HCT116 (cell line): Measurements from ENCODE around the gene HAPLN2. TPM values are rescaled to one million over a fixed set of nuclear protein-coding genes. Genes with fewer than 3 reads are reported as not detected.

Experiments used
- ATAC-seq: fragments of 200-7000 bp; cut with Tn5 transposase; 2 replicates; pipeline ENCODE4 v1.9.1; 2020; ENCODE audit warnings: mild to moderate bottlenecking, moderate library complexity
- BruUV-seq: library from RNA; stranded (reverse); fragments of 400-500 nt; replicated peaks from 2 replicates; lab custom pipeline; 2021; lab: Mats Ljungman, UMichigan
- CTCF ChIA-PET: fragments of 300-600 bp; sonication (Branson Sonifier 250); formaldehyde crosslinking; loops from one replicate; lab custom pipeline; 2021; ENCODE audit warnings: antibody characterized with exemption; lab: Charles Lee
- POLR2A ChIA-PET: fragments of 300-600, 350-600 bp; sonication (Branson Sonifier 250); formaldehyde crosslinking; loops from one replicate; lab custom pipeline; 2021; ENCODE audit warnings: antibody characterized with exemption; lab: Charles Lee
- RAD21 ChIA-PET, 2 experiments: fragments of 300-600 bp; sonication (Branson Sonifier 250); formaldehyde crosslinking; loops; one replicate each; lab custom pipeline; 2023; ENCODE audit warnings: low total read pairs in 2 of 2; ENCODE audit not compliant: uncharacterized antibody in 2 of 2, unreplicated experiment in 2 of 2, low non-redundant PET in 1 of 2; lab: Charles Lee
- DNase-seq: peaks from one replicate; pipeline ENCODE4 v3.0.0-alpha.2; 2010; ENCODE audit warnings: low read depth, low spot score
- H2AFZ ChIP-seq: fragments of 200-600 bp; shearing (Covaris generic), sonication (generic); 2 replicates; pipeline ENCODE4 v1.6.1; 2017; ENCODE audit warnings: low read depth, mixed run types, mixed read lengths, antibody characterized with exemption, low read length; ENCODE audit not compliant: poor library complexity, severe bottlenecking
- H3K27ac ChIP-seq: 2 replicates; pipeline ENCODE4 v1.5.1; 2012; ENCODE audit warnings: low read depth, low read length
- H3K27me3 ChIP-seq: fragments of 200-600 bp; sonication (generic); 2 replicates; pipeline ENCODE4 v1.6.1; 2016; ENCODE audit warnings: mixed run types, low read length, mixed read lengths; ENCODE audit not compliant: insufficient read depth
- H3K36me3 ChIP-seq, 2 experiments: fragments of 200-500 bp in 1 of 2; fragments of 200-600 bp in 1 of 2; sonication (Bioruptor generic) in 1 of 2; sonication (generic) in 1 of 2; 2 replicates each; pipeline versions ENCODE4 v1.5.1 to v1.6.1; 2014 to 2016; ENCODE audit warnings: low read length in 2 of 2, inconsistent platforms in 1 of 2, mixed read lengths in 1 of 2, mixed run types in 1 of 2; ENCODE audit not compliant: insufficient read depth in 2 of 2, control insufficient read depth in 1 of 2
- H3K4me1 ChIP-seq, 2 experiments: fragments of 200-600 bp in 1 of 2; sonication (generic) in 1 of 2; 2 replicates each; pipeline versions ENCODE4 v1.5.1 to v1.6.1; 2012 to 2017; ENCODE audit warnings: low read length in 2 of 2, inconsistent platforms in 1 of 2, mild to moderate bottlenecking in 1 of 2, mixed read lengths in 1 of 2, mixed run types in 1 of 2, moderate library complexity in 1 of 2; ENCODE audit not compliant: insufficient read depth in 2 of 2, control insufficient read depth in 1 of 2
- H3K4me2 ChIP-seq: fragments of 200-600 bp; sonication (generic); 2 replicates; pipeline ENCODE4 v1.6.1; 2017; ENCODE audit warnings: mixed run types, low read length, mixed read lengths
- H3K4me3 ChIP-seq, 2 experiments: fragments of 200-600 bp in 1 of 2; sonication (generic) in 1 of 2; replicated peaks in 1 of 2; 2 replicates each; pipeline ENCODE4 v1.5.1; 2011 to 2016; ENCODE audit warnings: low read length in 2 of 2, control low read depth in 1 of 2, low read depth in 1 of 2, mild to moderate bottlenecking in 1 of 2, mixed read lengths in 1 of 2, mixed run types in 1 of 2
- H3K79me2 ChIP-seq: fragments of 200-600 bp; sonication (generic); 2 replicates; pipeline ENCODE4 v1.6.1; 2017; ENCODE audit warnings: mild to moderate bottlenecking, mixed run types, low read length, moderate library complexity, mixed read lengths; ENCODE audit not compliant: insufficient read depth
- H3K9ac ChIP-seq: fragments of 200-600 bp; sonication (generic); 2 replicates; pipeline ENCODE4 v1.6.1; 2016; ENCODE audit warnings: low read length, mixed read lengths
- H3K9me2 ChIP-seq: fragments of 200-600 bp; sonication (generic), shearing (Covaris generic); 2 replicates; pipeline ENCODE4 v1.6.1; 2017; ENCODE audit warnings: mixed run types, mild to moderate bottlenecking, moderate library complexity; ENCODE audit not compliant: insufficient read depth
- H3K9me3 ChIP-seq, 2 experiments: fragments of 200-500 bp in 1 of 2; fragments of 200-600 bp in 1 of 2; sonication (Bioruptor generic) in 1 of 2; sonication (generic) in 1 of 2; 2 replicates each; pipeline ENCODE4 v1.6.1; 2014 to 2017; ENCODE audit warnings: low read length in 2 of 2, mixed read lengths in 2 of 2, inconsistent platforms in 1 of 2, low read depth in 1 of 2, mild to moderate bottlenecking in 1 of 2, mixed run types in 1 of 2, moderate library complexity in 1 of 2; ENCODE audit not compliant: control insufficient read depth in 1 of 2, insufficient read depth in 1 of 2
- H4K20me1 ChIP-seq: fragments of 200-600 bp; sonication (generic), shearing (Covaris generic); 2 replicates; pipeline ENCODE4 v1.6.1; 2017; ENCODE audit warnings: mixed run types, mild to moderate bottlenecking, moderate library complexity; ENCODE audit not compliant: insufficient read depth
- CBX3 ChIP-seq: IDR thresholded peaks from 2 replicates; pipeline ENCODE4 v1.6.1; 2012; ENCODE audit warnings: low read depth
- CEBPB ChIP-seq: IDR thresholded peaks from 2 replicates; pipeline ENCODE4 v1.6.1; 2012; ENCODE audit warnings: low read depth
- EGR1 ChIP-seq: IDR thresholded peaks from 2 replicates; pipeline ENCODE4 v1.6.1; 2012; ENCODE audit warnings: low read depth
- ELF1 ChIP-seq: IDR thresholded peaks from 2 replicates; pipeline ENCODE4 v1.6.1; 2012; ENCODE audit warnings: low read depth, borderline replicate concordance
- FOSL1 ChIP-seq: IDR thresholded peaks from 2 replicates; pipeline ENCODE4 v1.6.1; 2012; ENCODE audit warnings: low read depth
- POLR2A ChIP-seq: IDR thresholded peaks from 2 replicates; pipeline ENCODE4 v1.7.0; 2011; ENCODE audit warnings: borderline replicate concordance; ENCODE audit not compliant: insufficient read depth, insufficient read length; ENCODE audit errors: extremely low read depth
- RAD21 ChIP-seq: IDR thresholded peaks from 2 replicates; pipeline ENCODE4 v1.6.1; 2012; ENCODE audit warnings: low read depth, mild to moderate bottlenecking
- SIN3A ChIP-seq: IDR thresholded peaks from 2 replicates; pipeline ENCODE4 v1.6.1; 2012; ENCODE audit warnings: low read depth
- SP1 ChIP-seq: IDR thresholded peaks from 2 replicates; pipeline ENCODE4 v1.6.1; 2012; ENCODE audit warnings: low read depth
- SRF ChIP-seq: IDR thresholded peaks from 2 replicates; pipeline ENCODE4 v1.6.1; 2012; ENCODE audit warnings: low read depth
- TCF7L2 ChIP-seq: IDR thresholded peaks from 2 replicates; pipeline ENCODE4 v1.7.0; 2011; ENCODE audit warnings: borderline replicate concordance, inconsistent platforms; ENCODE audit not compliant: insufficient read depth, insufficient read length; ENCODE audit errors: extremely low read depth
- YY1 ChIP-seq: IDR thresholded peaks from 2 replicates; pipeline ENCODE4 v1.6.1; 2011; ENCODE audit warnings: low read length, low read depth, moderate library complexity, mild to moderate bottlenecking; ENCODE audit not compliant: insufficient replicate concordance; ENCODE audit errors: extremely low read depth
- ZFX ChIP-seq: fragments of 450-650 bp; IDR thresholded peaks from 2 replicates; pipeline ENCODE4 v1.6.1; 2017
- ZNF274 ChIP-seq: fragments of 200-500 bp; sonication (Bioruptor generic); IDR thresholded peaks from 2 replicates; pipeline ENCODE4 v1.6.1; 2014; ENCODE audit warnings: mild to moderate bottlenecking, low read depth, low read length, inconsistent platforms
- intact Hi-C: fragments of 100-400 bp; cut with micrococcal nuclease; formaldehyde crosslinking; loops from 2 replicates; pipeline ENCODE4 v1.10.0; 2022
- total RNA-seq: library from RNA; stranded (reverse); gene quantifications from one replicate; pipeline ENCODE4 v1.2.1, GENCODE V29; 2021; ENCODE audit not compliant: unreplicated experiment
- TF ChIP-seq, protein P1 (sequence below): IDR thresholded peaks from 2 replicates; pipeline ENCODE4 v1.6.1; 2012
- TF ChIP-seq, protein P2 (sequence below): IDR thresholded peaks from 2 replicates; pipeline ENCODE4 v1.6.1; 2012; ENCODE audit warnings: low read depth
- TF ChIP-seq, protein P3 (sequence below), 3 experiments: fragments of 200-600 bp in 1 of 3; sonication (generic) in 1 of 3; IDR thresholded peaks in 2 of 3; conservative IDR thresholded peaks in 1 of 3; 2 replicates each; pipeline ENCODE4 v1.5.1; 2012 to 2017; ENCODE audit warnings: low read depth in 2 of 3, low read length in 2 of 3, antibody characterized with exemption in 1 of 3, borderline replicate concordance in 1 of 3, control low read depth in 1 of 3, mild to moderate bottlenecking in 1 of 3, mixed read lengths in 1 of 3, mixed run types in 1 of 3, moderate library complexity in 1 of 3; ENCODE audit not compliant: insufficient read depth in 1 of 3

HAPLN2 gene
- total RNA-seq, 1 experiment from 2014 or later, result 0.54 TPM

DNA sequence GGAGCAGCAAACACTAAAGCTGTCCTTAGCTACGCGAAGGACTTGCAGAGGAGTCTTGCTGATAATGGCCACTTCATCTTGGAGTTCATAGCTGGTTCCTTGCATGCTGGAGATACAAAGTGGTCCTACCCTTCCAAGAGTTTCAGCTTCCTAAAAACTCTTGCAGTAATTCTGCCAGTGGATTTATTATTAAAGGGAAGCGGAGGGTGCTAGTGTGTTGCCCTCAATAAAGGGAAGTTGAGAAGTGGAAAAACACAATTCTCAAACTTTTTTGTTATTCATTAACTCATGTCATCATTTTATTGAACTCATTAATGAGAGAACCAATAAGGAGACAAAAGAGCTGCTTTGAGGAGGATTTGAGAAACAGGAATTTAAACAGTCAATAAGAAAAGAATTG lies 6.5 kb upstream of the HAPLN2 start:
- RAD21 ChIA-PET, result no interaction called here
- Histone ChIP-seq H4K20me1 (no peaks in the 10 kb centered on the region), H3K9ac (no peak overlapping the region), H3K4me3 (no peak overlapping the region), H3K4me1 (peaks cover 11 to 22% of the 10 kb centered on the region in 2 experiments), H3K79me2 (no peaks in the 10 kb centered on the region), H3K36me3 (no peaks in the 10 kb centered on the region), H3K27me3 (no peaks in the 10 kb centered on the region), H3K9me3 (no peaks in the 10 kb centered on the region), H3K9me2 (no peaks in the 10 kb centered on the region), H3K27ac (no peak overlapping the region), H2AFZ (no peak overlapping the region), H3K4me2 (no peak overlapping the region)
- ATAC-seq (no peak), DNase-seq (no peak)
- intact Hi-C loops, result no loop called here
- POLR2A ChIA-PET, result no interaction called here
- TF ChIP-seq SIN3A (no peak), ZNF274 (no peak), CEBPB (no peak), POLR2A (no peak), SP1 (no peak), CBX3 (no peak), EGR1 (no peak), YY1 (no peak), RAD21 (no peak), ZFX (no peak), FOSL1 (no peak), ELF1 (no peak), TCF7L2 (no peak), SRF (no peak)
- TF ChIP-seq, protein P1, sequence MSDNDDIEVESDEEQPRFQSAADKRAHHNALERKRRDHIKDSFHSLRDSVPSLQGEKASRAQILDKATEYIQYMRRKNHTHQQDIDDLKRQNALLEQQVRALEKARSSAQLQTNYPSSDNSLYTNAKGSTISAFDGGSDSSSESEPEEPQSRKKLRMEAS, result no peak
- TF ChIP-seq, protein P2, sequence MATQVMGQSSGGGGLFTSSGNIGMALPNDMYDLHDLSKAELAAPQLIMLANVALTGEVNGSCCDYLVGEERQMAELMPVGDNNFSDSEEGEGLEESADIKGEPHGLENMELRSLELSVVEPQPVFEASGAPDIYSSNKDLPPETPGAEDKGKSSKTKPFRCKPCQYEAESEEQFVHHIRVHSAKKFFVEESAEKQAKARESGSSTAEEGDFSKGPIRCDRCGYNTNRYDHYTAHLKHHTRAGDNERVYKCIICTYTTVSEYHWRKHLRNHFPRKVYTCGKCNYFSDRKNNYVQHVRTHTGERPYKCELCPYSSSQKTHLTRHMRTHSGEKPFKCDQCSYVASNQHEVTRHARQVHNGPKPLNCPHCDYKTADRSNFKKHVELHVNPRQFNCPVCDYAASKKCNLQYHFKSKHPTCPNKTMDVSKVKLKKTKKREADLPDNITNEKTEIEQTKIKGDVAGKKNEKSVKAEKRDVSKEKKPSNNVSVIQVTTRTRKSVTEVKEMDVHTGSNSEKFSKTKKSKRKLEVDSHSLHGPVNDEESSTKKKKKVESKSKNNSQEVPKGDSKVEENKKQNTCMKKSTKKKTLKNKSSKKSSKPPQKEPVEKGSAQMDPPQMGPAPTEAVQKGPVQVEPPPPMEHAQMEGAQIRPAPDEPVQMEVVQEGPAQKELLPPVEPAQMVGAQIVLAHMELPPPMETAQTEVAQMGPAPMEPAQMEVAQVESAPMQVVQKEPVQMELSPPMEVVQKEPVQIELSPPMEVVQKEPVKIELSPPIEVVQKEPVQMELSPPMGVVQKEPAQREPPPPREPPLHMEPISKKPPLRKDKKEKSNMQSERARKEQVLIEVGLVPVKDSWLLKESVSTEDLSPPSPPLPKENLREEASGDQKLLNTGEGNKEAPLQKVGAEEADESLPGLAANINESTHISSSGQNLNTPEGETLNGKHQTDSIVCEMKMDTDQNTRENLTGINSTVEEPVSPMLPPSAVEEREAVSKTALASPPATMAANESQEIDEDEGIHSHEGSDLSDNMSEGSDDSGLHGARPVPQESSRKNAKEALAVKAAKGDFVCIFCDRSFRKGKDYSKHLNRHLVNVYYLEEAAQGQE, result no peak
- TF ChIP-seq, protein P3, sequence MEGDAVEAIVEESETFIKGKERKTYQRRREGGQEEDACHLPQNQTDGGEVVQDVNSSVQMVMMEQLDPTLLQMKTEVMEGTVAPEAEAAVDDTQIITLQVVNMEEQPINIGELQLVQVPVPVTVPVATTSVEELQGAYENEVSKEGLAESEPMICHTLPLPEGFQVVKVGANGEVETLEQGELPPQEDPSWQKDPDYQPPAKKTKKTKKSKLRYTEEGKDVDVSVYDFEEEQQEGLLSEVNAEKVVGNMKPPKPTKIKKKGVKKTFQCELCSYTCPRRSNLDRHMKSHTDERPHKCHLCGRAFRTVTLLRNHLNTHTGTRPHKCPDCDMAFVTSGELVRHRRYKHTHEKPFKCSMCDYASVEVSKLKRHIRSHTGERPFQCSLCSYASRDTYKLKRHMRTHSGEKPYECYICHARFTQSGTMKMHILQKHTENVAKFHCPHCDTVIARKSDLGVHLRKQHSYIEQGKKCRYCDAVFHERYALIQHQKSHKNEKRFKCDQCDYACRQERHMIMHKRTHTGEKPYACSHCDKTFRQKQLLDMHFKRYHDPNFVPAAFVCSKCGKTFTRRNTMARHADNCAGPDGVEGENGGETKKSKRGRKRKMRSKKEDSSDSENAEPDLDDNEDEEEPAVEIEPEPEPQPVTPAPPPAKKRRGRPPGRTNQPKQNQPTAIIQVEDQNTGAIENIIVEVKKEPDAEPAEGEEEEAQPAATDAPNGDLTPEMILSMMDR (IDR thresholded peaks at IDR 0.05 in 2 of 3, conservative IDR thresholded peaks at IDR 0.05 in 1 of 3; ENCODE audit: borderline replicate concordance in 1 of 3, insufficient read depth in 1 of 3, low read depth in 2 of 3, low read length in 2 of 3), result no peak
- CTCF ChIA-PET, result interaction anchor here (0.9 to 1.3 kb wide), 4 partner anchors 18 to 77 kb away, joined by 3 to 4 read pairs (median 3); no protein-coding TSS in a partner anchor
- no TSS peak for BruUV-seq
